ENCODE measurements around the gene RASAL3.

Gene RASAL3

GRCh38 chr19:15448044-15448777 lies 16.1 kb downstream of the RASAL3 start:
- peaks cover 0 to 38% (median 18%) of the 10 kb centered on the region in 11 experiments; a peak in 20 of 22 replicates for H3K36me3 ChIP-seq
- peak overlapping the region in 1 of 11 experiments; percentile 72; a peak in 1 of 22 replicates for H3K9ac ChIP-seq
- peaks cover 0 to 70% (median 41%) of the 10 kb centered on the region in 10 experiments; a peak in 17 of 20 replicates for H3K4me1 ChIP-seq
- H3K4me3 ChIP-seq, result peak overlapping the region in 4 of 10 experiments; percentile 58 to 75 (median 66); a peak in 4 of 20 replicates
- H3K9me3 ChIP-seq (replicated peaks in 1 of 11), result peaks cover 0 to 7% (median 0%) of the 10 kb centered on the region in 11 experiments; a peak in 1 of 22 replicates
- H3K4me2 ChIP-seq, result peak overlapping the region; percentile 95 to 99 (median 99)
- peaks cover 0 to 39% (median 8%) of the 10 kb centered on the region in 11 experiments; a peak in 8 of 22 replicates for H4K20me1 ChIP-seq
- no peaks in the 10 kb centered on the region for H3K27me3 ChIP-seq
- TF ChIP-seq Cebpa-rat (IDR thresholded peaks at IDR 0.05), result no peak
- peak overlapping the region in 1 of 11 experiments; percentile 7; a peak in 1 of 22 replicates for H3K27ac ChIP-seq

GRCh38 chr19:15447057-15447456 lies 17.3 kb downstream of the RASAL3 start:
- Histone ChIP-seq H3K4me1 (peaks cover 0 to 70% (median 41%) of the 10 kb centered on the region in 10 experiments; a peak in 17 of 20 replicates), H3K27me3 (no peaks in the 10 kb centered on the region), H3K27ac (no peak overlapping the region), H3K9me3 (replicated peaks in 1 of 11) (no peaks in the 10 kb centered on the region), H3K36me3 (peaks cover 0 to 29% (median 9%) of the 10 kb centered on the region in 11 experiments; a peak in 13 of 22 replicates), H3K4me2 (peak overlapping the region in 5 of 11 experiments; percentile 44 to 99 (median 70); a peak in 8 of 22 replicates), H3K4me3 (no peak overlapping the region), H3K9ac (no peak overlapping the region), H4K20me1 (peaks cover 0 to 30% (median 8%) of the 10 kb centered on the region in 11 experiments; a peak in 8 of 22 replicates)
- no peak for TF ChIP-seq Cebpa-rat (IDR thresholded peaks at IDR 0.05)

- Histone ChIP-seq H3K27ac (peak overlapping the region in 1 of 11 experiments; percentile 14; a peak in 1 of 22 replicates), H4K20me1 (peaks cover 0 to 20% (median 0%) of the 10 kb centered on the region in 11 experiments; a peak in 7 of 22 replicates), H3K4me1 (peaks cover 0 to 74% (median 48%) of the 10 kb centered on the region in 10 experiments; a peak in 17 of 20 replicates), H3K27me3 (no peaks in the 10 kb centered on the region), H3K36me3 (peaks cover 0 to 18% (median 0%) of the 10 kb centered on the region in 11 experiments; a peak in 2 of 22 replicates), H3K4me2 (peak overlapping the region in 8 of 11 experiments; percentile 20 to 99 (median 50); a peak in 15 of 22 replicates), H3K9ac (0 out of 22 replicates have a peak overlapping the region, but pooled peaks of 1 of the 11 experiments have one; percentile 1), H3K9me3 (replicated peaks in 1 of 11) (no peaks in the 10 kb centered on the region), H3K4me3 (no peak overlapping the region)
- no peak for TF ChIP-seq Cebpa-rat (IDR thresholded peaks at IDR 0.05)
Measured at GRCh38 chr19:15445807-15446376, 18.5 kb downstream of the RASAL3 start.

- Histone ChIP-seq H3K27me3 (no peaks in the 10 kb centered on the region), H3K36me3 (peaks cover 0 to 18% (median 0%) of the 10 kb centered on the region in 11 experiments; a peak in 2 of 22 replicates), H4K20me1 (peaks cover 0 to 20% (median 0%) of the 10 kb centered on the region in 11 experiments; a peak in 4 of 22 replicates), H3K4me2 (peak overlapping the region in 5 of 11 experiments; percentile 44 to 99 (median 59); a peak in 7 of 22 replicates), H3K9ac (no peak overlapping the region), H3K9me3 (replicated peaks in 1 of 11) (no peaks in the 10 kb centered on the region), H3K4me1 (peaks cover 0 to 76% (median 54%) of the 10 kb centered on the region in 10 experiments; a peak in 17 of 20 replicates), H3K4me3 (no peak overlapping the region), H3K27ac (0 out of 22 replicates have a peak overlapping the region, but pooled peaks of 1 of the 11 experiments have one; percentile 13)
- TF ChIP-seq Cebpa-rat (IDR thresholded peaks at IDR 0.05), result no peak
Measured at GRCh38 chr19:15445227-15445605, 19.1 kb downstream of the RASAL3 start.

- peak overlapping the region in 3 of 11 experiments; percentile 44 to 70 (median 54); a peak in 3 of 22 replicates for H3K4me2 ChIP-seq
- H3K9me3 ChIP-seq (replicated peaks in 1 of 11), result no peaks in the 10 kb centered on the region
- no peak overlapping the region for H3K9ac ChIP-seq
- H3K36me3 ChIP-seq, result peaks cover 0 to 18% (median 0%) of the 10 kb centered on the region in 11 experiments; a peak in 3 of 22 replicates
- TF ChIP-seq Cebpa-rat (IDR thresholded peaks at IDR 0.05), result no peak
- peaks cover 0 to 22% (median 0%) of the 10 kb centered on the region in 11 experiments; a peak in 4 of 22 replicates for H4K20me1 ChIP-seq
- H3K4me3 ChIP-seq, result no peak overlapping the region
- no peak overlapping the region for H3K27ac ChIP-seq
- H3K4me1 ChIP-seq, result peaks cover 3 to 79% (median 58%) of the 10 kb centered on the region in 10 experiments
- no peaks in the 10 kb centered on the region for H3K27me3 ChIP-seq
Measured at GRCh38 chr19:15444505-15445226, 19.7 kb downstream of the RASAL3 start.

GRCh38 chr19:15443838-15444237 lies 20.5 kb downstream of the RASAL3 start:
- no peak overlapping the region for H3K27ac ChIP-seq
- H3K36me3 ChIP-seq, result peaks cover 0 to 18% (median 0%) of the 10 kb centered on the region in 11 experiments; a peak in 3 of 22 replicates
- H3K4me1 ChIP-seq, result peaks cover 7 to 82% (median 61%) of the 10 kb centered on the region in 10 experiments
- no peak for TF ChIP-seq Cebpa-rat (IDR thresholded peaks at IDR 0.05)
- no peak overlapping the region for H3K4me3 ChIP-seq
- H4K20me1 ChIP-seq, result peaks cover 0 to 22% (median 0%) of the 10 kb centered on the region in 11 experiments; a peak in 4 of 22 replicates
- H3K27me3 ChIP-seq, result no peaks in the 10 kb centered on the region
- no peak overlapping the region for H3K9ac ChIP-seq
- H3K9me3 ChIP-seq (replicated peaks in 1 of 11), result no peaks in the 10 kb centered on the region
- no peak overlapping the region for H3K4me2 ChIP-seq

GRCh38 chr19:15443325-15443724 lies 21.0 kb downstream of the RASAL3 start:
- TF ChIP-seq Cebpa-rat (IDR thresholded peaks at IDR 0.05), result no peak
- H3K9ac ChIP-seq, result no peak overlapping the region
- H3K4me3 ChIP-seq, result no peak overlapping the region
- H4K20me1 ChIP-seq, result peaks cover 0 to 22% (median 0%) of the 10 kb centered on the region in 11 experiments; a peak in 4 of 22 replicates
- H3K9me3 ChIP-seq (replicated peaks in 1 of 11), result no peaks in the 10 kb centered on the region
- H3K27ac ChIP-seq, result no peak overlapping the region
- H3K4me2 ChIP-seq, result no peak overlapping the region
- peaks cover 0 to 18% (median 0%) of the 10 kb centered on the region in 11 experiments; a peak in 4 of 22 replicates for H3K36me3 ChIP-seq
- H3K27me3 ChIP-seq, result no peaks in the 10 kb centered on the region
- peaks cover 7 to 82% (median 61%) of the 10 kb centered on the region in 10 experiments for H3K4me1 ChIP-seq

All from BLaER1 treated with 17β-estradiol and CSF1 and Interleukin-3, amounts not matched to agents 10 nM and 100 nM (cell line).